Hepatocyte (in vitro differentiated cells): ENCODE results near the gene NPAS2.

ENCODE experiments used
- CTCF ChIP-seq: fragments of 200-600 bp; sonication (generic); IDR thresholded peaks from 2 replicates; pipeline ENCODE4 v1.5.1; 2016; ENCODE audit warnings: antibody characterized with exemption, mild to moderate bottlenecking; ENCODE audit not compliant: poor library complexity
- EZH2 ChIP-seq: fragments of 200-600 bp; sonication (generic); IDR thresholded peaks from 2 replicates; pipeline ENCODE4 v1.6.1; 2016; ENCODE audit warnings: antibody characterized with exemption, mild to moderate bottlenecking, borderline replicate concordance

GRCh38 chr2:100810603-100811145 is 9.3 kb upstream of the NPAS2 start:
- TF ChIP-seq CTCF: no peak
- TF ChIP-seq EZH2: no peak
